NCI-H2196 (cell line): ENCODE data around the gene TMEM220.

ENCODE experiments used
- DNase-seq: peaks from one replicate; lab custom pipeline; 2025; ENCODE audit not compliant: unreplicated experiment; lab: John Stamatoyannopoulos, UW

Gene TMEM220

DNA sequence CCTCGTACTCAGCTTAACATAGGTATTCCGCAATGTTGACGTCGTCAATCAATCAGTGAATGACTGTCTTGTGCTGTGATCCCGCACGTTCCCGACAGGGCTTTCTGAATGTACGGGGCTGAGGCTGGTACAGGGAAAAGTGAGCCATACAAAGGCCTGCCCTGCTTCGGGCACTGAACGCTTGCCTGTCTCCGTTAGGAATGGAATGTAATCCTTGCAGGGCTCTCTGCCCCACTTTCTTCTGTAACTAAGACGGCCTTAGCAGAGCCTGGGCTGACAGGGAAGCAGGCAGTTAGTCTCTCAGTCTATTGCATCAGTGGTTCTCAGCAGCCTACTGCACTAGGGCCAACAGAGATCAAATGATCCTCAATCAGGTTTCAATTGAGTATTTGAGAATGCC lies 56.5 kb downstream of the TMEM220 start:
- no peak for DNase-seq

DNA sequence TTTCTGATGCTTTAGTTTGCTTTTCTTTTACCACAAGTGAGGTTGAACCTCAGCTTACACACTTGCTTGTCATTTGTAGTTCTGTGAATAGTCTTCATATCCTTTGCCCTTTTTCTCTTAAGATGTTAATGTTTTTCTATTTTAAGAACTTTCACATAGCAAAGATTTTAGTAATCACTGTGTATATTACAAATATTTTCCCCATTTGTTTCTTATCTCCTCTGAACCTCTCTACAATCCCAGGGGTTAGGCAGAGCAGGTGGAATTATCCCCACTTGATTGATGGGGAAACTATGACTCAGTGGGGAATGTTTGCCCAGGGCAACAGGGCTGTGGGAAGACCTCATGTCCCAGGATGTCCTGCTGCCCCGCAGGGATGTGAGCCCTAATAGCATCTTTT lies 61.0 kb downstream of the TMEM220 start:
- no peak for DNase-seq

DNA sequence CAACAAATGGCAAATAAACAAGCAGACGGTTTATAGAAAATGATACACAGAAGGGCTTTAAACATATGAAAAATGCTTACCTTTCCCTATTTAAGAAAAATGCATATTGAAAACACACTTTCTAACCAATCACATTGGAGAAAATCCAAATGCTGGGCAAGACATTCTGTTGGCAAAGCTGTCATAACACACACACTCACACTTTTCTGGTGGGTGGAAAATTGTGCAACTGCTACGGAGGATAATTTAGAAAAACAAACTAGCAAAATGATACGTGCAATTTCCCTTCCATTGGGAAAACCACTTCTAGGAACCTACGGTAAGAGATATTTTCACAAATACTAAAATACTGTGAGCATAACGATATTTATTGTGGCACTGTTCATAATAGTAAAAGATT lies 62.9 kb downstream of the TMEM220 start:
- DNase-seq = no peak

DNA sequence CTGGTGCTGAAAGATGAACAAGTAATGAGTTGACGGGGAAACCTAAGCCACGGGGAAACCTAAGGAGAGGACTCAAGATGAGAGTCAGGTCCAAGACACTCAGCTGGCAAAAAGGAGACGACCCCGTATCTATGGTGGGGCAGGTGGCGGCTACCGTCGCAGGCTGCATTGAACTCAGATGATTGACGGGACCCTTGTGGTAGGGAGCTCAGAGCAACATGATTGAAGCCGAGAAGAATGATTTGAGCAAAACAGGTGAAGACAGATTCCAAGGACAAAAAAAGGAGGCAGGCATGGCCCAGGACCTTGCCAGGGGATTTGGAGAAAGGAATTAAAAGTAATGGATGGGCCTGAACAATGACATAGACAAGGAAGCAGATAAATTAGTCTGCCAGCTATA lies 65.3 kb downstream of the TMEM220 start:
- no peak for DNase-seq
